Lower leg skin (tissue), 3 donors: ENCODE results near the gene RUNX2.

Experiments
- CTCF ChIP-seq, 3 donors: fragments of 450-650 bp; IDR thresholded peaks; one replicate each; pipeline ENCODE4 v1.5.1; 2016; ENCODE audit warnings: antibody characterized with exemption in 3 of 3, mild to moderate bottlenecking in 3 of 3, moderate library complexity in 2 of 3
- POLR2A ChIP-seq, 2 donors: fragments of 450-650 bp; IDR thresholded peaks; one replicate each; pipeline ENCODE4 v1.6.1; 2016 to 2017; ENCODE audit warnings: antibody characterized with exemption in 2 of 2, mild to moderate bottlenecking in 1 of 2, moderate library complexity in 1 of 2

- TF ChIP-seq CTCF (IDR thresholded peaks at IDR 0.05) (no peak), POLR2A (IDR thresholded peaks at IDR 0.05) (no peak)
Measured at GRCh38 chr6:45445364-45445748, 117.2 kb downstream of the RUNX2 start.
